ENCODE results near the gene WNT10A. TPM values are rescaled to one million over a fixed set of nuclear protein-coding genes. Genes with fewer than 3 reads are reported as not detected.

WNT10A gene
- total RNA-seq = 1 to 10 TPM in 1 of 3 donors, under 1 TPM in 1, not detected in 1; 0.88 to 2.9 TPM

DNA sequence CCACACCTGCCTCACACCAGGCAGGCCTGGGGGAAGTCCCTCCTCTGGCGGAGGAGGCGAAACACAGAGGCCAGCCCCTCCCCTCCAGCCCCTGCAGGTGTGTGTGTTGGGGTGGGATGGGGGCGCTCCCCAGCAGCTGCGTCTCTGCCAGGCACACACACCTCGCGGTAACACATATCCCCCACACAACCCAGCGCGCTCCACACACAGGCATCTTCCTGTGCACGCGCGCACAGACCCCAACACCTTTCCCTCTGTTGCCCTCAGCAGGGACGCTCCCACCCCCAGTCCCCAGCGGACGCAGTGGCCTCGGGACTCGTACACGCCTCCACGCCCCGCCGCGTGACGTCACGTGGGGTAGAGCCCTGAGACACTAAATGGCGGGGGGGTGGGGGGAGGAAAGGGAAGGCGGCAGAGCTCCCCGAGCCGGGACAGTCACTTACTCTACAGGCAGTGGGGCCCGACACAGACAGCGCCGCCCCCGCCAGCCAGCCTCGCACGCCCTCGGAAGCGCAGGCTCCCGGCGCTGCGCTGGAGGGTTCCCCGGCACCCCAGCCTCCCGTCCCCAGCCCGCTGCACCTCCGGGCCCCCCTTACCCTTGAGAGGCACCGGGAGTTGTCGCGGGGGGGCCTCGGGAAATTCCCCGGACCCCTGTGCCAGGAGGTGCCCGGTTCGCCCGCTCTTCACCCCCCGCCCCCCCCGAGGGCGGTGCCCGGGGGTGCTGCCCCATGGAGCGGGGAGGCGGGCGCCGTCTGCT, at the start of gene WNT10A:
Gene WNT10A (plus strand): TSS at position 751 of the 757 bp plus-strand sequence. CDS start 144 bp downstream, outside the sequence.
- no peaks in the 10 kb centered on the region for H3K36me3 ChIP-seq
- H3K4me1 ChIP-seq = peaks cover 0 to 4% of the 10 kb centered on the region in 2 donors
- TF ChIP-seq POLR2AphosphoS5 (IDR thresholded peaks at IDR 0.05) (no peak), POLR2A (IDR thresholded peaks at IDR 0.05) (no peak)
- TF ChIP-seq, protein P1, sequence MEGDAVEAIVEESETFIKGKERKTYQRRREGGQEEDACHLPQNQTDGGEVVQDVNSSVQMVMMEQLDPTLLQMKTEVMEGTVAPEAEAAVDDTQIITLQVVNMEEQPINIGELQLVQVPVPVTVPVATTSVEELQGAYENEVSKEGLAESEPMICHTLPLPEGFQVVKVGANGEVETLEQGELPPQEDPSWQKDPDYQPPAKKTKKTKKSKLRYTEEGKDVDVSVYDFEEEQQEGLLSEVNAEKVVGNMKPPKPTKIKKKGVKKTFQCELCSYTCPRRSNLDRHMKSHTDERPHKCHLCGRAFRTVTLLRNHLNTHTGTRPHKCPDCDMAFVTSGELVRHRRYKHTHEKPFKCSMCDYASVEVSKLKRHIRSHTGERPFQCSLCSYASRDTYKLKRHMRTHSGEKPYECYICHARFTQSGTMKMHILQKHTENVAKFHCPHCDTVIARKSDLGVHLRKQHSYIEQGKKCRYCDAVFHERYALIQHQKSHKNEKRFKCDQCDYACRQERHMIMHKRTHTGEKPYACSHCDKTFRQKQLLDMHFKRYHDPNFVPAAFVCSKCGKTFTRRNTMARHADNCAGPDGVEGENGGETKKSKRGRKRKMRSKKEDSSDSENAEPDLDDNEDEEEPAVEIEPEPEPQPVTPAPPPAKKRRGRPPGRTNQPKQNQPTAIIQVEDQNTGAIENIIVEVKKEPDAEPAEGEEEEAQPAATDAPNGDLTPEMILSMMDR (IDR thresholded peaks at IDR 0.05) = no peak
- intact Hi-C loops (cut with DNase I; ENCODE audit: low total_unique reads) = no loop called here
- H3K4me3 ChIP-seq = peak within 1 kb of the TSS in 2 of 3 donors; percentile 47 to 66
- no peaks in the 10 kb centered on the region for H3K9me3 ChIP-seq
- DNase-seq (ENCODE audit: low spot score in 2 of 2) = no peak
- H3K27ac ChIP-seq = peak within 1 kb of the TSS in 1 of 2 donors; percentile 2
- H3K27me3 ChIP-seq = peaks cover 0 to 38% of the 10 kb centered on the region in 2 donors

DNA sequence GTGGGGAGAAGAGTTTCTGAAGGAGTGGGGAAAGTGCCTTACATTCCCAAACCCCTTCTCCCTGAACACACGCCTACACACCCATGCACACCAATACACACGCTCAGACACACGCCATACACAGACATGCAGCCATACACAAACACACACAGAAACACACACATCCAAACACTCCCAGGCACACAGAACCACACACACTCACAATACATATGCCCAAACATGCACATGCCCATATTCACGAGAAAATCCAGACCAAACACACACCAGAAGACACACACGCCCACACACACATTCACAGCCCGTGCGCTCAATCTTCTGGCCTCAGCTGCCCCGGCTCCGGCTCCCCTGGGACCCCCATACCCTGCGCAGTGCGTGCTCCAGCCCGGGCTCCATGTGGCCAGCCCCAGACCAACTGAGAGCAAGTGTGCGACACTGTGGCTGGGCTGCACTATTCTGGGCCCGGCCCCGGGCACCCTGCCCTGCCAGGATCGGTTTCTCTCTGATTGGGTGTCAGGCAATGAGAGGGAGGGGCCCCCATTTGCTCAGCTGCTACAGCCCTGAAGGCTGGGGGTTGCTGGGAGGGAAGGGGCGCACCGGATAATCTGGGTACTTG, 49.2 kb upstream of the WNT10A start, which contains the start of gene PRKAG3:
Gene PRKAG3 (minus strand): TSS at position 426 of the 613 bp plus-strand sequence.
- intact Hi-C loops (cut with DNase I; ENCODE audit: low total_unique reads) = loop anchor here (10.0 kb wide), 1 partner anchor 117 kb away; the partner anchor contains the start of gene TTLL4
- Histone ChIP-seq H3K9me3 (no peaks in the 10 kb centered on the region), H3K36me3 (no peaks in the 10 kb centered on the region), H3K4me1 (no peaks in the 10 kb centered on the region), H3K4me3 (no peak within 1 kb of the TSS), H3K27ac (peak within 1 kb of the TSS in 1 of 2 donors; percentile 32), H3K27me3 (no peaks in the 10 kb centered on the region)
- DNase-seq (ENCODE audit: low spot score in 2 of 2) = no peak
- TF ChIP-seq POLR2A (IDR thresholded peaks at IDR 0.05) (no peak), POLR2AphosphoS5 (IDR thresholded peaks at IDR 0.05) (no peak)
- TF ChIP-seq, protein P1 (IDR thresholded peaks at IDR 0.05) = no peak

DNA sequence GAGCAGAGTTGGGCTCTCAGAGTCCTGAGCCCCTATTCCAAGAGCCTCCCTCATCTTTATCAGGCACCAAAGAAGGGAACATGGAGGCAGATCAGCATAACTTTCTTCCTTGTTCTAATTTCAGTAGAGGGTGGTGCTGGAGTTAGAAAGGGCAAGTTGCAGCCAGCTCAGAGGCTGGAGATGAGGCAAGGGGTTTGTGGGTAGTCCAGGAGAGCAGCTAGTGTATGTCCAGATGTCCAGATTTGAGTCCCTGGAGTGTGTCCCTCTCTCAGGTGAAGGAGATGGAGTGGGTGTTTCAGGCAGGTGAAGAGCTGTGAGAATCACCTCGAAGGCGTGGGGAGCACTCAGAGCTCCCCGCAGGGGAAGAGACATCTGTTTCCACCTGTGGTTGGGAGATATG, 48.6 kb upstream of the WNT10A start:
- intact Hi-C loops (cut with DNase I; ENCODE audit: low total_unique reads) = loop anchor here (10.0 kb wide), 1 partner anchor 117 kb away; the partner anchor contains the start of gene TTLL4
- no peaks in the 10 kb centered on the region for H3K4me1 ChIP-seq

DNA sequence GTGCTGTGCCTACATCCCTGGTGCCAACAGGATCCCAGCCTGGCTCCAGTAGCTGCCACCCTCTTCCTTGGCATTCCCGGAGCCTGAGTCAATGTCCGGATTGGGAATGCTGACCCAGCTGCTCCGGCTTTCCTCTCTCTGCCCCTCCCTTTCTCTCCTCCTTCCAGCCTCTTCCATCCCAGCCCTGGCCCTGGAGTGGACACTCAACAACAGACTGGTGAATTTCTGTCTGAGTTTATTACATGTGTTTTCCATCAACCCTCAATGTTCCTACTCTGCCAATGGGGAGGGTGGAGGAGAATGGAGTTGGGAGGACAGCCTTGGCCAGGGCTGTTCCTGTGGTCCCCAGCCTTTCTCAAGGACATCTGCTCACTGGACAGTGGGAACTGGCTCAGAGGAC, 48.1 kb upstream of the WNT10A start:
- H3K27ac ChIP-seq = peak overlapping the region in 1 of 2 donors; percentile 32
- H3K9me3 ChIP-seq = peaks cover 0 to 3% of the 10 kb centered on the region in 2 donors
- no peak overlapping the region for H3K4me3 ChIP-seq
- H3K36me3 ChIP-seq = no peaks in the 10 kb centered on the region
- no peak for TF ChIP-seq POLR2A (IDR thresholded peaks at IDR 0.05)
- TF ChIP-seq, protein P1 (IDR thresholded peaks at IDR 0.05) = no peak
- no peak for TF ChIP-seq POLR2AphosphoS5 (IDR thresholded peaks at IDR 0.05)
- H3K4me1 ChIP-seq = no peaks in the 10 kb centered on the region
- intact Hi-C loops (cut with DNase I; ENCODE audit: low total_unique reads) = loop anchor here (10.0 kb wide), 1 partner anchor 118 kb away; the partner anchor contains the start of gene TTLL4
- H3K27me3 ChIP-seq = no peaks in the 10 kb centered on the region
- no peak for DNase-seq (ENCODE audit: low spot score in 2 of 2)

More for the DNA sequence above, 48.6 kb upstream of the WNT10A start:
- Histone ChIP-seq H3K36me3 (no peaks in the 10 kb centered on the region), H3K27me3 (no peaks in the 10 kb centered on the region), H3K27ac (peak overlapping the region in 1 of 2 donors; percentile 32), H3K9me3 (no peaks in the 10 kb centered on the region), H3K4me3 (no peak overlapping the region)
- TF ChIP-seq POLR2AphosphoS5 (IDR thresholded peaks at IDR 0.05) = no peak
- TF ChIP-seq, protein P1 (IDR thresholded peaks at IDR 0.05) = no peak
- TF ChIP-seq POLR2A (IDR thresholded peaks at IDR 0.05) = no peak
- DNase-seq (ENCODE audit: low spot score in 2 of 2) = no peak
